GM12892 (cell line): ENCODE measurements around the gene HES4.

Experiments used
- POLR2A ChIP-seq: IDR thresholded peaks from 2 replicates; pipeline ENCODE4 v1.6.1; 2011; ENCODE audit warnings: low read depth, low read length, control low read depth
- POLR2AphosphoS5 ChIP-seq: IDR thresholded peaks from 2 replicates; pipeline ENCODE4 v1.6.1; 2011; ENCODE audit warnings: low read depth, low read length, control low read depth

DNA sequence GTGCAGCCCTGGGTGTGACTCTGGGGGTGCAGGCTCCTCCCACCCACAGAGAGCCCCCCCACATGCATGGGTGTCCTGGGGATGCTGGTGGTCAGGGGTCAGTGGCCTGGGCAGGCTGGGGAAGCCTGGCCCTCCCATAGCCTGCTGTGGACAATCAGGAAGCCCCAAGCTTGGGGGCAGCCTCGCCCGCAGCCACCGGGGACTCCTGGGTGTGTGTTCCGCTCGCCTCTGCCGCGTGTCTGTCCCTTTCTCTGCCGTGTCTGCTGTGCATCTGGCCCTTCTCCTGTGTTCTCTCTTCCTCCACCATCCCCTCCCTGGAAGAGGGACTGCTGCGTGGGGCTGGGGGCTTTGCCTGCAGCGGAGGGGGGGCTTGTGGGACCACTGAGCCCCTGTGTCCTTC is 42.9 kb upstream of the HES4 start:
- TF ChIP-seq POLR2A = no peak
- no peak for TF ChIP-seq POLR2AphosphoS5
